ENCODE data around the gene USP51.
"Not testable (repeated sequence)": the region's sequence is repeated elsewhere in the genome, so short reads cannot be mapped to it uniquely, and the experiment has no call there.

USP51 gene

GRCh38 chrX:55464050-55464449 lies 25.6 kb downstream of the USP51 start:
- not testable (repeated sequence) for DNase-seq

DNA sequence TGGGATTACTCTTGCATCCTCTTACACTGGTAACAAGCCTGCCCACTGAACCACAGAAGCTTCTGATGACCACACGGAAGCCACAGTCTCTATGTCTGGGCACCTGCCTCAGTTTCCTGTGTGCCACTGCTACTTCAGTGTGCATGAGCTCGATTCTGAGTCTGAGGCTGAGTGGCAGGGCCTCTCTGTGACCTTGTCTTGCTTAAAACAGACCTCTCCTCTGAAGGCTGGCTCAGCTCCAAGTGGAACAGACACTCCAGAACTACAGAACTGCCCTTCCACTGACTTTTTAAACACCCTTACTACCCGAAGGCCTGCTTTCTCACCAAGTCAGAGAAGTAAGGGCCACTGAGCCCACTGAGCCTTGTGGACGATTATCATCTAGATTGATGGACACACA lies 29.7 kb downstream of the USP51 start:
- not testable (repeated sequence) for DNase-seq

DNA sequence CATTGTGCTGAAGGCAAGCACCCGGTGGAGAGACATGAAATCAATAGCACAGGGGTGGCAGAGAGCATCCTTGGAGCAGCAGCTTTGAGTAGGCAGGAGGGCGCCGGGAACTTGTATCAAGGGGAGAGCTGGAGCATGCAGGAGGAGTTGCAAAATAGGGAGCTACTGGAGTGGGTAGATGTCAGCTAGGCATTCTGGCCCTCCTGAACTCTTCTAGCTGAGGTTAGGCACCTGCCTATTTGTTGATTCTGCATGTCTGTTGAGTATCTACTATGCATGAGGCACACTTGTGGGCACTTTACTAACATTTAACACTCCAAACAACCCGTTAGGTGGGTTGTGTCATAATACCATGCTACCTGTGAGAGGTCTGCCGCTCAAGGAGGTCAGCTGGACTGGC lies 30.2 kb downstream of the USP51 start:
- DNase-seq, result not testable (repeated sequence)

GRCh38 chrX:55455708-55456107 lies 33.9 kb downstream of the USP51 start:
- not testable (repeated sequence) for DNase-seq

DNA sequence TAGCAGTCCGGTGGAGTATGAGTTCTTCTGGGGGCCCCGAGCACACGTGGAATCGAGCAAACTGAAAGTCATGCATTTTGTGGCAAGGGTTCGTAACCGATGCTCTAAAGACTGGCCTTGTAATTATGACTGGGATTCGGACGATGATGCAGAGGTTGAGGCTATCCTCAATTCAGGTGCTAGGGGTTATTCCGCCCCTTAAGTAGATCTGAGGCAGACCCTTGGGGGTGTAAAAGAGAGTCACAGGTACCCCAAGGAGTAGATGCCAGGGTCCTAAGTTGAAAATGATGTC lies 36.9 kb downstream of the USP51 start:
- DNase-seq, result no peak

DNA sequence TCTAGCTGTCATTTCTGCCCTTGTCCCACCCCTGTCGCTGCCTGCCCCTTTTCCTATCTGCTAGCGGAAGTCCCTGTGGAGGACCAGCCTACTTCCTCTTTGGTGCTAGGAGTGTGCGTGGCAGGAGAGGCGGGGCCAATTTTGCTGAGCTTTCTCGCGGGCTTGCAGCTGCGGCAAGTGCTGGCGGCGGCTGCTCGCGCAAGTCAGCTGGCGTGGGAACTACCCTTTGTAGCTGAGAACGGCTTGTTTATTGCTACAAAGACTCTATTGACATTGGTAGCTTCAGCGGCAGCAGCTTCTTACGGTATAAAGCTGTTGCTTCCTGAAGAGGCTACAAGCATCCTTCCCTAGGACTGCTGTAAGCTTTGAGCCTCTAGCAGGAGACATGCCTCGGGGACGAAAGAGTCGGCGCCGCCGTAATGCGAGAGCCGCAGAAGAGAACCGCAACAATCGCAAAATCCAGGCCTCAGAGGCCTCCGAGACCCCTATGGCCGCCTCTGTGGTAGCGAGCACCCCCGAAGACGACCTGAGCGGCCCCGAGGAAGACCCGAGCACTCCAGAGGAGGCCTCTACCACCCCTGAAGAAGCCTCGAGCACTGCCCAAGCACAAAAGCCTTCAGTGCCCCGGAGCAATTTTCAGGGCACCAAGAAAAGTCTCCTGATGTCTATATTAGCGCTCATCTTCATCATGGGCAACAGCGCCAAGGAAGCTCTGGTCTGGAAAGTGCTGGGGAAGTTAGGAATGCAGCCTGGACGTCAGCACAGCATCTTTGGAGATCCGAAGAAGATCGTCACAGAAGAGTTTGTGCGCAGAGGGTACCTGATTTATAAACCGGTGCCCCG lies 37.4 kb downstream of the USP51 start, which contains the start of gene MAGEH1:
Gene MAGEH1, plus strand, starts transcription at position 138 of the 843 bp plus-strand sequence. Its CDS starts 248 bp downstream, at position 386.
- peak; percentile 48 to 78 for DNase-seq

DNA sequence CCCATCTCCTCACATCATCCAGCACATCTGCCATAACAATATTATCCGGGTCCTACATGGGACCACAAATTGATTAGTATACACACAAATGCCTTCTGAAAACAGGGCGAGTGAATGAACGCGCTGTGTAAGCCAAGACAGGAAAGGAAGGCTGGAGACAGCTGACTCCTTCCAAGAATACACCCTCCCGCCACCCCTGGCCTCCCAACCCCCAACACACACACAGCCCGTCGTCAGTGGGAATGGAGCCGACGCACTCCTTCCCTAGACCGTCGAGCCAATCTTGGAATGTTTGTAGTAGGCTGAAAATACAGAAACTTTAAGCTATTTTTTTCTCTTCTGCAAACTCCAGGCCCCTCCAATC lies 38.0 kb downstream of the USP51 start:
- no peak for DNase-seq

GRCh38 chrX:55451141-55451540 lies 38.5 kb downstream of the USP51 start:
- no peak for DNase-seq

- no peak for DNase-seq
Measured at GRCh38 chrX:55450259-55450658, 39.4 kb downstream of the USP51 start.

- DNase-seq, result not testable (repeated sequence)
Measured at GRCh38 chrX:55443468-55443867, 46.2 kb downstream of the USP51 start.

All from NCI-H526 (cell line).